ENCODE results near the gene HPSE2.

Gene HPSE2

GRCh38 chr10:98880971-98881370, 354.7 kb downstream of the HPSE2 start:
- Mint-ChIP-seq H3K4me3 (no peak overlapping the region), H3K4me1 (no peaks in the 10 kb centered on the region), H3K36me3 (no peaks in the 10 kb centered on the region), H3K27ac (no peak overlapping the region), H3K9me3 (no peaks in the 10 kb centered on the region), H3K27me3 (no peaks in the 10 kb centered on the region)

GRCh38 chr10:98878921-98879320, 356.7 kb downstream of the HPSE2 start:
- peaks cover 2% of the 10 kb centered on the region for H3K27me3 Mint-ChIP-seq
- H3K27ac Mint-ChIP-seq = no peak overlapping the region
- H3K4me1 Mint-ChIP-seq = no peaks in the 10 kb centered on the region
- H3K9me3 Mint-ChIP-seq = no peaks in the 10 kb centered on the region
- H3K36me3 Mint-ChIP-seq = no peaks in the 10 kb centered on the region
- no peak overlapping the region for H3K4me3 Mint-ChIP-seq

GRCh38 chr10:98878418-98878817, 357.2 kb downstream of the HPSE2 start:
- Mint-ChIP-seq H3K36me3 (no peaks in the 10 kb centered on the region), H3K27me3 (peaks cover 2% of the 10 kb centered on the region), H3K4me1 (no peaks in the 10 kb centered on the region), H3K4me3 (no peak overlapping the region), H3K27ac (no peak overlapping the region), H3K9me3 (no peaks in the 10 kb centered on the region)

GRCh38 chr10:98861962-98862361, 373.7 kb downstream of the HPSE2 start:
- no peak overlapping the region for H3K4me3 Mint-ChIP-seq
- no peaks in the 10 kb centered on the region for H3K27me3 Mint-ChIP-seq
- H3K36me3 Mint-ChIP-seq = no peaks in the 10 kb centered on the region
- no peaks in the 10 kb centered on the region for H3K4me1 Mint-ChIP-seq
- peaks cover 10% of the 10 kb centered on the region for H3K9me3 Mint-ChIP-seq
- H3K27ac Mint-ChIP-seq = no peak overlapping the region

GRCh38 chr10:98858525-98858924, 377.1 kb downstream of the HPSE2 start:
- Mint-ChIP-seq H3K27me3 (peaks cover 1% of the 10 kb centered on the region), H3K9me3 (no peaks in the 10 kb centered on the region), H3K36me3 (no peaks in the 10 kb centered on the region), H3K4me1 (no peaks in the 10 kb centered on the region), H3K27ac (no peak overlapping the region), H3K4me3 (no peak overlapping the region)

GRCh38 chr10:98855403-98856189, 380.1 kb downstream of the HPSE2 start:
- Mint-ChIP-seq H3K9me3 (no peaks in the 10 kb centered on the region), H3K27ac (no peak overlapping the region), H3K27me3 (peaks cover 1% of the 10 kb centered on the region), H3K4me3 (no peak overlapping the region), H3K36me3 (no peaks in the 10 kb centered on the region), H3K4me1 (no peaks in the 10 kb centered on the region)

GRCh38 chr10:98852686-98853085, 383.0 kb downstream of the HPSE2 start:
- Mint-ChIP-seq H3K27me3 (peaks cover 4% of the 10 kb centered on the region), H3K4me3 (no peak overlapping the region), H3K4me1 (no peaks in the 10 kb centered on the region), H3K9me3 (no peaks in the 10 kb centered on the region), H3K27ac (no peak overlapping the region), H3K36me3 (no peaks in the 10 kb centered on the region)

GRCh38 chr10:98848361-98848760, 387.3 kb downstream of the HPSE2 start:
- Mint-ChIP-seq H3K4me3 (no peak overlapping the region), H3K4me1 (no peaks in the 10 kb centered on the region), H3K27ac (no peak overlapping the region), H3K27me3 (peaks cover 2% of the 10 kb centered on the region), H3K36me3 (no peaks in the 10 kb centered on the region), H3K9me3 (no peaks in the 10 kb centered on the region)

- Mint-ChIP-seq H3K4me3 (no peak overlapping the region), H3K36me3 (no peaks in the 10 kb centered on the region), H3K27ac (no peak overlapping the region), H3K27me3 (peaks cover 2% of the 10 kb centered on the region), H3K4me1 (no peaks in the 10 kb centered on the region), H3K9me3 (no peaks in the 10 kb centered on the region)
Observed at GRCh38 chr10:98846787-98847186, 388.9 kb downstream of the HPSE2 start.

GRCh38 chr10:98833542-98833941, 402.1 kb downstream of the HPSE2 start:
- H3K36me3 Mint-ChIP-seq = no peaks in the 10 kb centered on the region
- H3K9me3 Mint-ChIP-seq = no peaks in the 10 kb centered on the region
- H3K27me3 Mint-ChIP-seq = no peaks in the 10 kb centered on the region
- no peak overlapping the region for H3K4me3 Mint-ChIP-seq
- no peak overlapping the region for H3K27ac Mint-ChIP-seq
- no peaks in the 10 kb centered on the region for H3K4me1 Mint-ChIP-seq

- Mint-ChIP-seq H3K36me3 (no peaks in the 10 kb centered on the region), H3K27me3 (peaks cover 1% of the 10 kb centered on the region), H3K9me3 (no peaks in the 10 kb centered on the region), H3K4me1 (no peaks in the 10 kb centered on the region), H3K4me3 (no peak overlapping the region), H3K27ac (no peak overlapping the region)
Observed at GRCh38 chr10:98832738-98833137, 402.9 kb downstream of the HPSE2 start.

- Mint-ChIP-seq H3K4me1 (no peaks in the 10 kb centered on the region), H3K4me3 (no peak overlapping the region), H3K36me3 (no peaks in the 10 kb centered on the region), H3K27me3 (peaks cover 1% of the 10 kb centered on the region), H3K9me3 (no peaks in the 10 kb centered on the region), H3K27ac (no peak overlapping the region)
Observed at GRCh38 chr10:98832196-98832595, 403.5 kb downstream of the HPSE2 start.

- Mint-ChIP-seq H3K4me1 (no peaks in the 10 kb centered on the region), H3K27ac (no peak overlapping the region), H3K9me3 (no peaks in the 10 kb centered on the region), H3K4me3 (no peak overlapping the region), H3K27me3 (peaks cover 1% of the 10 kb centered on the region), H3K36me3 (no peaks in the 10 kb centered on the region)
Observed at GRCh38 chr10:98831391-98831790, 404.3 kb downstream of the HPSE2 start.

- peaks cover 1% of the 10 kb centered on the region for H3K27me3 Mint-ChIP-seq
- no peak overlapping the region for H3K4me3 Mint-ChIP-seq
- no peak overlapping the region for H3K27ac Mint-ChIP-seq
- no peaks in the 10 kb centered on the region for H3K4me1 Mint-ChIP-seq
- no peaks in the 10 kb centered on the region for H3K36me3 Mint-ChIP-seq
- H3K9me3 Mint-ChIP-seq = peaks cover 4% of the 10 kb centered on the region
Observed at GRCh38 chr10:98825741-98826140, 409.9 kb downstream of the HPSE2 start.

GRCh38 chr10:98817396-98817795, 418.3 kb downstream of the HPSE2 start:
- Mint-ChIP-seq H3K27ac (no peak overlapping the region), H3K4me1 (no peaks in the 10 kb centered on the region), H3K4me3 (no peak overlapping the region), H3K36me3 (no peaks in the 10 kb centered on the region), H3K27me3 (peaks cover 1% of the 10 kb centered on the region), H3K9me3 (no peaks in the 10 kb centered on the region)

GRCh38 chr10:98815039-98815885, 420.4 kb downstream of the HPSE2 start:
- Mint-ChIP-seq H3K27ac (no peak overlapping the region), H3K4me3 (no peak overlapping the region), H3K4me1 (no peaks in the 10 kb centered on the region), H3K9me3 (no peaks in the 10 kb centered on the region), H3K27me3 (peaks cover 1% of the 10 kb centered on the region), H3K36me3 (no peaks in the 10 kb centered on the region)

All from activated naive CD4-positive, alpha-beta T cell treated with anti-CD3 and anti-CD28 coated beads, Interleukin-2, amount 50 U/mL, for 24 hours (primary cell).